ENCODE measurements around the gene EDN1. TPM values are rescaled to one million over a fixed set of nuclear protein-coding genes. Genes with fewer than 3 reads are reported as not detected.

EDN1 gene
- total RNA-seq: 110 and 268 TPM in 2 replicates

- peak; percentile 98 for DNase-seq (ENCODE audit: low read depth in 2 of 2)
Measured at GRCh38 chr6:12289933-12290820, at the start of gene EDN1. EDN1 (plus strand) TSS chr6:12290361; CDS start chr6:12290630, 269 bp downstream.

GRCh38 chr6:12241493-12242175 lies 48.5 kb upstream of the EDN1 start:
- DNase-seq (ENCODE audit: low read depth in 2 of 2): no peak

- DNase-seq (ENCODE audit: low read depth in 2 of 2): no peak
Measured at GRCh38 chr6:12243169-12243568, 47.0 kb upstream of the EDN1 start.

GRCh38 chr6:12245360-12245759 lies 44.8 kb upstream of the EDN1 start:
- DNase-seq (ENCODE audit: low read depth in 2 of 2): no peak

- DNase-seq (ENCODE audit: low read depth in 2 of 2): peak in 1 of 2 donors; percentile 20
Measured at GRCh38 chr6:12245763-12246718, 44.1 kb upstream of the EDN1 start.

GRCh38 chr6:12246900-12247299 lies 43.3 kb upstream of the EDN1 start:
- no peak for DNase-seq (ENCODE audit: low read depth in 2 of 2)

- no peak for DNase-seq (ENCODE audit: low read depth in 2 of 2)
Measured at GRCh38 chr6:12249541-12250382, 40.4 kb upstream of the EDN1 start.

GRCh38 chr6:12250383-12250770 lies 39.8 kb upstream of the EDN1 start:
- no peak for DNase-seq (ENCODE audit: low read depth in 2 of 2)

- DNase-seq (ENCODE audit: low read depth in 2 of 2): no peak
Measured at GRCh38 chr6:12254210-12254609, 36.0 kb upstream of the EDN1 start.

- DNase-seq (ENCODE audit: low read depth in 2 of 2): no peak
Measured at GRCh38 chr6:12258191-12258590, 32.0 kb upstream of the EDN1 start.

GRCh38 chr6:12258591-12259075 lies 31.5 kb upstream of the EDN1 start:
- DNase-seq (ENCODE audit: low read depth in 2 of 2): no peak

GRCh38 chr6:12260458-12261093 lies 29.6 kb upstream of the EDN1 start:
- DNase-seq (ENCODE audit: low read depth in 2 of 2): no peak

- no peak for DNase-seq (ENCODE audit: low read depth in 2 of 2)
Measured at GRCh38 chr6:12261502-12261901, 28.7 kb upstream of the EDN1 start.

GRCh38 chr6:12262236-12263061 lies 27.7 kb upstream of the EDN1 start:
- no peak for DNase-seq (ENCODE audit: low read depth in 2 of 2)

- no peak for DNase-seq (ENCODE audit: low read depth in 2 of 2)
Measured at GRCh38 chr6:12263403-12263802, 26.8 kb upstream of the EDN1 start.

GRCh38 chr6:12264671-12265070 lies 25.5 kb upstream of the EDN1 start:
- no peak for DNase-seq (ENCODE audit: low read depth in 2 of 2)

- DNase-seq (ENCODE audit: low read depth in 2 of 2): no peak
Measured at GRCh38 chr6:12265296-12265695, 24.9 kb upstream of the EDN1 start.

- DNase-seq (ENCODE audit: low read depth in 2 of 2): no peak
Measured at GRCh38 chr6:12265791-12266190, 24.4 kb upstream of the EDN1 start.

- no peak for DNase-seq (ENCODE audit: low read depth in 2 of 2)
Measured at GRCh38 chr6:12266571-12266970, 23.6 kb upstream of the EDN1 start.

Measured in lung microvascular endothelial cell (primary cell).